ENCODE results near the gene SLC45A3.

SLC45A3 gene

GRCh38 chr1:205668951-205669340 is 11.4 kb downstream of the SLC45A3 start:
- no peak for DNase-seq (ENCODE audit: low read depth)

GRCh38 chr1:205667909-205668643 is 12.2 kb downstream of the SLC45A3 start:
- DNase-seq (ENCODE audit: low read depth), result no peak

GRCh38 chr1:205666372-205667166 is 13.7 kb downstream of the SLC45A3 start:
- no peak for DNase-seq (ENCODE audit: low read depth)

GRCh38 chr1:205665201-205666045 is 14.9 kb downstream of the SLC45A3 start:
- no peak for DNase-seq (ENCODE audit: low read depth)

GRCh38 chr1:205664399-205665017 is 15.8 kb downstream of the SLC45A3 start:
- DNase-seq (ENCODE audit: low read depth), result no peak

- no peak for DNase-seq (ENCODE audit: low read depth)
Observed at GRCh38 chr1:205663286-205663936, 16.9 kb downstream of the SLC45A3 start.

GRCh38 chr1:205662791-205663190 is 17.5 kb downstream of the SLC45A3 start:
- DNase-seq (ENCODE audit: low read depth), result no peak

GRCh38 chr1:205662135-205662738 is 18.1 kb downstream of the SLC45A3 start:
- DNase-seq (ENCODE audit: low read depth), result no peak

GRCh38 chr1:205661429-205662134 is 18.7 kb downstream of the SLC45A3 start:
- DNase-seq (ENCODE audit: low read depth), result no peak

- no peak for DNase-seq (ENCODE audit: low read depth)
Observed at GRCh38 chr1:205660361-205660760, 19.9 kb downstream of the SLC45A3 start.

GRCh38 chr1:205658943-205659581 is 21.2 kb downstream of the SLC45A3 start:
- DNase-seq (ENCODE audit: low read depth), result no peak

- no peak for DNase-seq (ENCODE audit: low read depth)
Observed at GRCh38 chr1:205656236-205656635, 24.1 kb downstream of the SLC45A3 start.

GRCh38 chr1:205652984-205653383 is 27.3 kb downstream of the SLC45A3 start:
- DNase-seq (ENCODE audit: low read depth), result no peak

GRCh38 chr1:205650241-205650640 is 30.1 kb downstream of the SLC45A3 start:
- DNase-seq (ENCODE audit: low read depth), result no peak

- DNase-seq (ENCODE audit: low read depth), result no peak
Observed at GRCh38 chr1:205645519-205645918, 34.8 kb downstream of the SLC45A3 start.

- DNase-seq (ENCODE audit: low read depth), result no peak
Observed at GRCh38 chr1:205642679-205643307, 37.5 kb downstream of the SLC45A3 start.

GRCh38 chr1:205639567-205639966 is 40.7 kb downstream of the SLC45A3 start:
- DNase-seq (ENCODE audit: low read depth), result no peak

- no peak for DNase-seq (ENCODE audit: low read depth)
Observed at GRCh38 chr1:205637854-205638468, 42.3 kb downstream of the SLC45A3 start.

- no peak for DNase-seq (ENCODE audit: low read depth)
Observed at GRCh38 chr1:205636732-205637131, 43.6 kb downstream of the SLC45A3 start.

All from HS-27A (cell line).